Activated naive CD4-positive, alpha-beta T cell treated with anti-CD3 and anti-CD28 coated beads, Interleukin-2, amount 50 U/mL, for 72 hours (primary cell): ENCODE data around the gene RFX3. TPM values are rescaled to one million over a fixed set of nuclear protein-coding genes. Genes with fewer than 3 reads are reported as not detected.

ENCODE experiments used
- ATAC-seq, 2 donors: fragments of 150-1000 bp; cut with Tn5 transposase; 2 replicates each; pipeline ENCODE4 v1.10.0; 2021; ENCODE audit warnings: mild to moderate bottlenecking in 2 of 2, moderate library complexity in 2 of 2
- DNase-seq, 2 donors: peaks; one replicate each; pipeline ENCODE4 v3.0.0; 2021 to 2022; ENCODE audit warnings: low spot score in 2 of 2
- H3K27ac Mint-ChIP-seq, 2 donors: one replicate each; pipeline ENCODE4 v1.8.0; 2022; ENCODE audit warnings: mild to moderate bottlenecking in 2 of 2, mixed read lengths in 2 of 2
- H3K36me3 Mint-ChIP-seq, 2 donors: one replicate each; pipeline ENCODE4 v1.8.0; 2022; ENCODE audit warnings: mixed read lengths in 2 of 2
- H3K9me3 Mint-ChIP-seq, 2 donors: one replicate each; pipeline ENCODE4 v1.8.0; 2022; ENCODE audit warnings: mixed read lengths in 2 of 2
- total RNA-seq, 2 donors: library from RNA; stranded (reverse); gene quantifications; one replicate each; pipeline ENCODE4 v1.2.3, GENCODE V29; 2022

The RFX3 gene
- total RNA-seq, 2 donors from 2014 or later: 10.0 to 14.2 TPM

GRCh38 chr9:3361689-3362392, 164.0 kb downstream of the RFX3 start:
- no peak for DNase-seq
- no peak for ATAC-seq
- Mint-ChIP-seq H3K36me3 (peaks cover 11 to 13% of the 10 kb centered on the region in 2 donors), H3K9me3 (peaks cover 0 to 6% of the 10 kb centered on the region in 2 donors), H3K27ac (no peak overlapping the region)

DNA sequence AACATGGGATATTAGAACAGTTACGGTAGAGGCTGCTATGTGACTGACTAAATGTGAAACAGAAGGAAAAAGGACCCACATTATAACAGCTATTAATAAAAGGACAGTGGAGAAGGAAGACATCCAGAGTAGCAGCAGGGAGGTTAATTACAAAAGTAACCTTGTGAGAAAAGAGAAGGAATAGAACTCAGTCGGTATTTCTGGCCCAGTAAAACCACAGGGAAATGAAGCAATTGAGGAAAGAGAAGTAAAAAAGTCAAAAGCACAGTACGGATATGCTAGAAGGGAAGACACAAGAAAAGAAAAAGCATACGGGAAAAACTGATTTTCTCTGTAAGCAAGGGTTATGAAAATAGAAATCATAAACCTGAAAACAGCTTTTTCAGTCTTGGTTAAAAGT, 164.7 kb downstream of the RFX3 start:
- DNase-seq (no peak), ATAC-seq (no peak)
- Mint-ChIP-seq H3K27ac (no peak overlapping the region), H3K36me3 (peaks cover 11 to 13% of the 10 kb centered on the region in 2 donors), H3K9me3 (peaks cover 0 to 6% of the 10 kb centered on the region in 2 donors)

GRCh38 chr9:3360245-3360644, 165.6 kb downstream of the RFX3 start:
- peaks cover 11 to 13% of the 10 kb centered on the region in 2 donors for H3K36me3 Mint-ChIP-seq
- DNase-seq: no peak
- H3K27ac Mint-ChIP-seq: no peak overlapping the region
- H3K9me3 Mint-ChIP-seq: peaks cover 0 to 6% of the 10 kb centered on the region in 2 donors
- no peak for ATAC-seq

GRCh38 chr9:3359778-3360177, 166.0 kb downstream of the RFX3 start:
- peaks cover 11 to 13% of the 10 kb centered on the region in 2 donors for H3K36me3 Mint-ChIP-seq
- H3K27ac Mint-ChIP-seq: no peak overlapping the region
- ATAC-seq (no peak), DNase-seq (no peak)
- peaks cover 0 to 11% of the 10 kb centered on the region in 2 donors for H3K9me3 Mint-ChIP-seq

- H3K36me3 Mint-ChIP-seq: peaks cover 12 to 19% of the 10 kb centered on the region in 2 donors
- no peak for ATAC-seq
- H3K27ac Mint-ChIP-seq: no peak overlapping the region
- DNase-seq: no peak
- H3K9me3 Mint-ChIP-seq: peaks cover 3 to 13% of the 10 kb centered on the region in 2 donors
Observed at GRCh38 chr9:3359048-3359692, 166.6 kb downstream of the RFX3 start.

GRCh38 chr9:3348169-3348568, 177.6 kb downstream of the RFX3 start:
- DNase-seq (no peak), ATAC-seq (no peak)
- peaks cover 15 to 24% of the 10 kb centered on the region in 2 donors for H3K36me3 Mint-ChIP-seq
- peaks cover 6 to 7% of the 10 kb centered on the region in 2 donors for H3K9me3 Mint-ChIP-seq
- no peak overlapping the region for H3K27ac Mint-ChIP-seq

DNA sequence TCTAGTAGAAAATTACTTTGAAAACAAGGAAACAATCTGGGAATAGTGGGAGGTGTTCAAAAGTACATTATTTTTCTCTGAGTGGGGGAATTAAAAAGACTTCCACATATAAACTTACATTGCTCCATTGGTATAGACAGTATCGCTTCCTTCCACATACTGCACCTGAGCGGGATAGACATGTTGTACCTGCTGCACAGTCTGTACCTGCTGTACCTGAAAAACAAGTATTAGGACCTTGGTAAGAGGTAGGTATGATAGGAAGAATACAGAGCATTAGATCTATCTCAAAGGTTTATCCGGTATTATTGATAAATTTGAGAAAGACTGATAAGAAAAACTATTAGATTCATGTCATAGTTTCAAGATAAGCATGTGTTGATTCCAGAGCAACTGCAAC, 179.3 kb downstream of the RFX3 start:
- H3K36me3 Mint-ChIP-seq: peaks cover 9 to 19% of the 10 kb centered on the region in 2 donors
- ATAC-seq: no peak

GRCh38 chr9:3343671-3344070, 182.1 kb downstream of the RFX3 start:
- Mint-ChIP-seq H3K9me3 (no peaks in the 10 kb centered on the region), H3K36me3 (peaks cover 0 to 24% of the 10 kb centered on the region in 2 donors), H3K27ac (no peak overlapping the region)
- no peak for DNase-seq
- no peak for ATAC-seq

More for the DNA sequence above, 179.3 kb downstream of the RFX3 start:
- no peak for DNase-seq
- Mint-ChIP-seq H3K9me3 (peaks cover 6 to 7% of the 10 kb centered on the region in 2 donors), H3K27ac (no peak overlapping the region)

DNA sequence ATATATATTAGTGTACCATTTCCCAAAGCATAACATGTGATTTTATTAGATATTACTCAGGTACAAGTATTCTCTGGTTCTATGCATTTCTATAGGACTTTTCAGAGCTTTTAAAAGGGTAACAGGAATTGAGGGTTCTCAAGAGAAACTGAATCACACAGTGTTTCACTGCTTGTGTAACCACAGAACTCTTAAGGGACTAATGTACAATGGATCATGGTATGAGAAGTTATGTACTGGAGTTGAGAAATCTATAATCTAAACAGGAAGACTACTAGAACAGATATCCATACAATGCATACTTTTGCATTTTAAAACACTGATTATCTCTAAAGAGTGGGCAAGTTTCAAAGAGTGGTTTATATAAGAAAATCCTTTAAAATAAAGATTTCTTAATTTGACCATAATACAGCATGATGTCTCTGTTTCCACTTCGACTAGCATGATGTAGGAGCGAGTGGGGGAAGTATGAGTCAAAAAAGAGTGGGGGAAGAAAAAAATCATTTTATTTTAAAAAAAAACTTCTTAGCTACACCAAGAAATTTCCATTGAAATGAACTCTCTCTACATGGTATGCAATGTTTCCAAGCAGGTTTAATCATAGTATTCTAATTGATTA, 183.5 kb downstream of the RFX3 start:
- peak; percentile 88 for ATAC-seq
- Mint-ChIP-seq H3K36me3 (peaks cover 0 to 24% of the 10 kb centered on the region in 2 donors), H3K9me3 (no peaks in the 10 kb centered on the region), H3K27ac (peak overlapping the region; percentile 38 to 77)
- no peak for DNase-seq

- peak; percentile 66 to 69 for ATAC-seq
- DNase-seq: no peak
- Mint-ChIP-seq H3K9me3 (no peaks in the 10 kb centered on the region), H3K36me3 (peaks cover 0 to 13% of the 10 kb centered on the region in 2 donors), H3K27ac (peak overlapping the region; percentile 36 to 68)
Observed at GRCh38 chr9:3337515-3338225, 188.1 kb downstream of the RFX3 start.

DNA sequence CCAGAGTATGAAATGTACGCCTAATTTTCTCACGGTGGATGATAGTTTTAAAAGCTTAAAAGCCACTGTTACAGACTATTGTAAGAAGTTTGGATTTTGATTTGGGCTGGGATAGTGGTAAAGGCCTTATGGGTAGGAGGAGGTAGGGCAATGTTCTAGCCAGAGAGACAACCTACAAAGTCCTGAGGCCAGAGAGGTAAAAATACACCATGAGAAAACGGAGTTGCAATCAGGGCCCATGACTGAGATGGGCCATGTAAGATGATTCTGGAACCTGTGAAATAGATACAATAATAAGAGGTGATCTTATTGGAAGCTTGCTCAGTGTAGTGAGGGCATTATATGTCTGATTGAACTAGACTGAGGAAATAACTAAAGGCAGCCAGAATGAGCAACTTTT, 188.8 kb downstream of the RFX3 start:
- Mint-ChIP-seq H3K27ac (peak overlapping the region; percentile 12 to 36), H3K36me3 (peaks cover 0 to 13% of the 10 kb centered on the region in 2 donors), H3K9me3 (no peaks in the 10 kb centered on the region)
- no peak for ATAC-seq
- DNase-seq: no peak

- H3K9me3 Mint-ChIP-seq: no peaks in the 10 kb centered on the region
- H3K36me3 Mint-ChIP-seq: no peaks in the 10 kb centered on the region
- no peak overlapping the region for H3K27ac Mint-ChIP-seq
- ATAC-seq (no peak), DNase-seq (no peak)
Observed at GRCh38 chr9:3332802-3333201, 193.0 kb downstream of the RFX3 start.

DNA sequence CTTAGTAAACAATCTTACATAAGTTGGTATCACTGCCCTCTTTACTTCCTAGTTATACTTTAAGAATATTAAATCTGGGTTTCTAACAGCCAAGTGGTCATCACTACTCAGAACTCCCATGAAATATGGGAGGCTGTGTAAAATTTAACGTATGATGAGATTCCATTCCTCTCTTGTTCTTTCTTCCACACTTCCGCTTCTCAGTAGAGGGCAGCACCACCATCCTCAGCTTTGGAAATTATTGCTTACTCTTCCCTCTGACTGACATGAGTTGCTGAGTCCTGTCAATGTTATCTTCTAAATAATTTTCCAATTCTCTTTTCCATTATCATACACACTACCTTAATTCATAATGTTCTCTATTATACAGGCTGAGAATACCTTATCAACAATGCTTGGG, 194.0 kb downstream of the RFX3 start:
- no peak for DNase-seq
- Mint-ChIP-seq H3K36me3 (no peaks in the 10 kb centered on the region), H3K27ac (no peak overlapping the region), H3K9me3 (no peaks in the 10 kb centered on the region)
- ATAC-seq: no peak

DNA sequence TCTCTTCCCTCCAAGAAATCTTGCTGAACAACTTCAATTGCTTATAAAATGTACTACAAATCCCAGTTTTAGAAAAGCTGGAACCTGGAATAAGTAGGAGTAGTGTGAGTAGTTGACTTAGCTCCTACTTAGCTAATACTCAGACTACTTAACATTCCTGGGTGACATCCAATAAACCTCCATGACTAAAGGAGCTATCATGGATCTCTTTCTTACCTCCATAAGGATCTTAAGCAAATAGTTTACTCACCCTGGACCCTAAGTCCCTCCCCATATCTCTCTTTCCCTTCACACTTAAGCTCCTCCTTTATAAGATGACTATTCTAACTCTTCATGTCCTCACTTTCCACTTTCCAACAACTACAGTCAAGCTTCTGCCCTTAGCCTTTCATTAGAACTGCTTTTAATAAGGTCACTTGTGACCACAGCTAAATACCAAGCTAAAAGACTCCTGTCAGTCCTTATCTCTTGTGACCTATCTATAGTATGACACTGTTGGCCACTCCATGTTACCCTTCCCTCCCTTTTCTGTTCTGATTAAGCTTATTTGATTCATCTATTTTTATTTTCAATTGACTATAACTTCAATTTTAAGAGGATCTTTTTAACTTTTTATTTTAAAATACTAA, 194.9 kb downstream of the RFX3 start:
- Mint-ChIP-seq H3K27ac (no peak overlapping the region), H3K36me3 (no peaks in the 10 kb centered on the region), H3K9me3 (no peaks in the 10 kb centered on the region)
- ATAC-seq (no peak), DNase-seq (no peak)

GRCh38 chr9:3329361-3329760, 196.4 kb downstream of the RFX3 start:
- H3K36me3 Mint-ChIP-seq: no peaks in the 10 kb centered on the region
- no peaks in the 10 kb centered on the region for H3K9me3 Mint-ChIP-seq
- DNase-seq: no peak
- H3K27ac Mint-ChIP-seq: no peak overlapping the region
- no peak for ATAC-seq

DNA sequence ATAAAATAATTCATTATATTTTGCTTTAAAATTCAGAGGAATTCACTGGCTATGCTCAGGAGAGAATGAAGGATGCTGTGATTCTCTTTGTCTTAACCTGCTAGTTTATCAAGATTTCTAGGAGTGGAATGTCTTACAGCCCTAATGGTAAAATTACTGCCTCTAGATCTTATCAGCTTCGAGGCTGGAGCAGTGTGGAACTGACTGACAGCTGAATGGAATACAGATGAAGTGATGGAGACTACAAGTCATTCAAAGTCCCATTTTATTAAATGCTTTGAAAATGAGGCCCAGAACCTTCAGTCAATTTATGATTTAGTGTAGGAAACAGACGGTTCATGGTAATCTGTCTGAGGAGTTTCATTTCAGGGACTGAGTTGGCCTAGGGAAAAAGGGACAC, 202.1 kb downstream of the RFX3 start:
- H3K36me3 Mint-ChIP-seq: peaks cover 6 to 7% of the 10 kb centered on the region in 2 donors
- DNase-seq (no peak), ATAC-seq (no peak)
- H3K9me3 Mint-ChIP-seq: peaks cover 0 to under 1% of the 10 kb centered on the region in 2 donors
- no peak overlapping the region for H3K27ac Mint-ChIP-seq
